Measurements from ENCODE around the gene PLD3.
"Not testable (repeated sequence)": the region's sequence is repeated elsewhere in the genome, so short reads cannot be mapped to it uniquely, and the experiment has no call there.

The PLD3 gene

DNA sequence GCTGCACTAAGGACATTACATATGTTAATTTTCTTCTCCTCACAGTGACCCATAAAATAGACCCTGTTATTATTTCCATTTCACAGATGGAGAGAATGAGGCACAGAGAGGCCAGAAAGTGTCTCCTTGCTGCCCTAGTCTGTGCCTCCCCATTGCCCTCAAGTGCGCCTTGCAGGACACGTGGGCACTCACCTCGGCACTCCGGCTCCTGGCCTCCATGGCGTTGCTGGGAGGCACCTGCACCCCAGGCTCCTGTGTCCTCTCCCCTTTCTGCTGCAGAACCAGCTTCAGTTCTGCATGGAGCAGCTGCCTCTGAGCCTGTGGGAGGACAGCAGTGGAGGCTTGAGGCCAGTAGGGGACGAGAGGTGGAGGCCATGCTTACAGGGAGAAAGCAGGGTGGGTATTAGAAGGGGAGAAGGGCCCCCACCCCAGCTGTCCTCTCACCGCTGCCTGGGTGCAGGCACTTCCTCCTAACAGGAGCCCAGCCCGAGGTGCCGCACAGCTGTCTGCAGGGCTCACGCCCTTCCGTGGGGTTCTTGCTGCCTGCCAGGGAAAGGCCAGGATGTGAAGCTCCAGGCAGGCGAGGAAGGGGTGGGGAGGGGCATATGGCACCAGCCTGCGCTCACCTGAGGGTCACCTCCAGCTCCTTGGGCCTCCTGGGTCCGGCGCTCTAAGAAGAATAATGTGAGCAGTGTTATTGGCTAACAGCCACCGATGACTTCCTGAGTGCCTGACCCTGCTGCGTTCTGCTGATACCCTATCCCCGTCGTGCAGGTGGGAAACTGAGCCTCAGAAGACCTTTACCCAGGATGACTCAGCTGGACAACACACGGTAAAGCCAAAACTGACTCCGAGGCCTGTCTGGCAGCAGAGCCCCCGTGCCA, 59.5 kb downstream of the PLD3 start:
- H3K27ac ChIP-seq = no peak overlapping the region
- TF ChIP-seq ZFX (IDR thresholded peaks at IDR 0.05; ENCODE audit: borderline replicate concordance) = no peak
- TF ChIP-seq, protein P1, sequence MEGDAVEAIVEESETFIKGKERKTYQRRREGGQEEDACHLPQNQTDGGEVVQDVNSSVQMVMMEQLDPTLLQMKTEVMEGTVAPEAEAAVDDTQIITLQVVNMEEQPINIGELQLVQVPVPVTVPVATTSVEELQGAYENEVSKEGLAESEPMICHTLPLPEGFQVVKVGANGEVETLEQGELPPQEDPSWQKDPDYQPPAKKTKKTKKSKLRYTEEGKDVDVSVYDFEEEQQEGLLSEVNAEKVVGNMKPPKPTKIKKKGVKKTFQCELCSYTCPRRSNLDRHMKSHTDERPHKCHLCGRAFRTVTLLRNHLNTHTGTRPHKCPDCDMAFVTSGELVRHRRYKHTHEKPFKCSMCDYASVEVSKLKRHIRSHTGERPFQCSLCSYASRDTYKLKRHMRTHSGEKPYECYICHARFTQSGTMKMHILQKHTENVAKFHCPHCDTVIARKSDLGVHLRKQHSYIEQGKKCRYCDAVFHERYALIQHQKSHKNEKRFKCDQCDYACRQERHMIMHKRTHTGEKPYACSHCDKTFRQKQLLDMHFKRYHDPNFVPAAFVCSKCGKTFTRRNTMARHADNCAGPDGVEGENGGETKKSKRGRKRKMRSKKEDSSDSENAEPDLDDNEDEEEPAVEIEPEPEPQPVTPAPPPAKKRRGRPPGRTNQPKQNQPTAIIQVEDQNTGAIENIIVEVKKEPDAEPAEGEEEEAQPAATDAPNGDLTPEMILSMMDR (IDR thresholded peaks at IDR 0.05) = no peak

DNA sequence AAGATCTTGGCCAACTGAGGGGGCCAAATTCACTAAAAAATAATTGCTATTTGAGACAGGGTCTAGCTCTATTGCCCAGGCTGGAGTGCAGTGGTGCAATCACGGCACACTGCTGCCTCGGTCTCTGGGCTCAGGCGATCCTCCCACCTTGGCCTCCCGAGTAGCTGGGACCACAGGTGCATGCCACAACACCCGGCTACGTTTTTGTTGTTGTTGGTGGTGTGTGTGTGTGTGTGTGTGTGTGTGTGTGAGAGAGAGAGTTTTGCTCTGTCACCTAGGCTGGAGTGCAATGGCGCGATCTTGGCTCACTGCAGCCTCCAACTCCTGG, 60.1 kb downstream of the PLD3 start:
- not testable (repeated sequence) for H3K27ac ChIP-seq

DNA sequence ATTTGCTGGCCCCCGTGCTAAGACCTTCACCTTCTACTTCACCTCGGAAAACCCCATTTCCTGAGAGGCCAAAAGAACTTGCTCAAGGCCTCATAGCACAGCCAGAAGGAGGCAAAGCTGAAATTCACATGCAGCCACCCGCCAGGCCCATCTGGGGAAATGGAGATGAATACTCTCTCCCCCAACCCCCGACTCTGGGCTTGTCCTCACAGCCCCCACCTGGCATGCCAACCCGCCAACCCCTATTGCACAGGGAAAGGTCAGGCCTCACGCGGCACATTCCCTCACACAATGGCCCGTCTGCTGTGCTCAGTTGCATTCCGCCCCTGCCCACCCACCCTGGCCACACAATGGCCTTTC, 61.5 kb downstream of the PLD3 start:
- H3K27ac ChIP-seq = no peak overlapping the region
- TF ChIP-seq ZFX (IDR thresholded peaks at IDR 0.05; ENCODE audit: borderline replicate concordance) = no peak
- TF ChIP-seq, protein P1 (IDR thresholded peaks at IDR 0.05) = no peak

DNA sequence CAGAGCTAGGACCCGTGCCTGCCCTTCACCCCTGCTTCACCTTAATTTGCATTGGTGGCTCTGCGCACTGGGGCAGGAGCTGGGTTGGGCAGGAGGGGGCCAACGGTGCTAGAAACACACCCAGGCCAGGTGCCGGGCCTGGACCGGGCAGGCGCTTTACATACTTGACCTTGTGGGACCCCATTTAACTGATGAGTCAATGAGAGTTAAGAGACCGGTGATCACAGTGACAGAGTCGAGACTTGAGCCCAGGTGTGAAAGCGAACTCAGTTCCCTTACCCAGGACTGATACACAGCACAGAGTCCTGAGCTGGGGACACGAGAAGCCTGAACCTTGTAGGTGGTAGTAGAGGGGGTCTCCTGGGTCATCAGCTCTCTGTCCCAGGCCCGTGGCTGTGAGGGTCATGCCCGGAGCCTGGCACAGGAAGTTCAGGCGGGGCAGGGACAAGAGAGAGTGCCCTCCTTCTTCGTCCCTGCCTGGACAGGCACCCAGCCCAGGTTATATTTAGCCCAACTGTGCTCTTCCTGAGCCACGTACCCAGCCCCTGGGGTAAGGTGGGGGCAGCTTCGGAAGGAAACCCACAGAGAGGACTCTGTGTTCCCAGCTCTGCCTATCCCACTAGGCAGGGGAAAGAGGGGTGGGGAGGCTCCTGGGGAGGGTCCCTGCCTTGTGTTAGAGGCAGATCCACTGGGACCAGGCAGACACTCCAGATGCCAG, 62.8 kb downstream of the PLD3 start:
- TF ChIP-seq ZFX (IDR thresholded peaks at IDR 0.05; ENCODE audit: borderline replicate concordance) = no peak
- TF ChIP-seq, protein P1 (IDR thresholded peaks at IDR 0.05) = no peak
- no peak overlapping the region for H3K27ac ChIP-seq

DNA sequence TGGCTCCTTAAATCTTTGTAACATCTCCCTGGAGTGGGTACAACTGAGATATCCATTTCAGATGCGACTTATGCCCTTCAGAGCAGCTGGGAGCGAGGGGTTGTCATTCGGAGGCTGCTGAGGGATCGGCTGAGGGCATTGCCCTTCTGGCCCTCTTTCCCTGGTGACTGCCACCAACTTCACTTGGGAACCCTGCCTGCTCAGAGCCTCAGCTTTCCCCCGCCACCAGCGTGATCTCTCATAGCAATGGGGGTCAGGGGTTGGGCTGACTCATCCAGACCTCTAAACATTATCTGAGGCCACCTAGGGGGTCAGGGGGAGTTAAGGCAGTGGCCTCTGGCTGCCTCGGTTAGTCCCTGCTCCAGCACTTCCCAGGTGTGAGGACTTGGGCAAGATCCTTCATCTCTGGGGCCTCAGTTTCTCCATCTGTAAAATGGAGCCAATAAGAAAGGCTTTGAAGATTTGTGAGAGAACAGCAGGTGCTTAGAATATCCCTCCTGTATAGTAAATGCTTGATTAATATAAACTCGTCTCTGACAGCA, 63.5 kb downstream of the PLD3 start:
- H3K27ac ChIP-seq = no peak overlapping the region
- no peak for TF ChIP-seq ZFX (IDR thresholded peaks at IDR 0.05; ENCODE audit: borderline replicate concordance)
- TF ChIP-seq, protein P1 (IDR thresholded peaks at IDR 0.05) = no peak

DNA sequence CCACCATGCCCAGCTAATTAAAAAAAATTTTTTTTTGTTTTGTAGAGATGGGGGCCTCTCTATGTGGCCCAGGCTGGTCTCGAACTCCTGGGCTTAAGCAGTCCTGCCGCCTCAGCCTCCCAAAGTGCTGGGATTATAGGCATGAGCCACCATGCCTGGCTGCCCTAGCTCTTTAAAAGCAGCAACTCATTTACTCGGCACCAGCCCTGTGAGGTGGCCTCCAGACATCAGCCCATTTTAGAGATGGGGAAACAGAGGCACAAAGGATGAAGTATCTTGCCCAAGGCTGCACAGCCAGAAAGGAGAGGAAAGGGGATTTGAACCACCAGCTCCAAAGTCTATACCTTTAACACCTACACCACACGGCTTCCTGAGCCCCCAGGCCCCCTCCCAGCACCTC, 64.4 kb downstream of the PLD3 start:
- H3K27ac ChIP-seq = no peak overlapping the region
- TF ChIP-seq, protein P1 (IDR thresholded peaks at IDR 0.05) = no peak
- no peak for TF ChIP-seq ZFX (IDR thresholded peaks at IDR 0.05; ENCODE audit: borderline replicate concordance)

DNA sequence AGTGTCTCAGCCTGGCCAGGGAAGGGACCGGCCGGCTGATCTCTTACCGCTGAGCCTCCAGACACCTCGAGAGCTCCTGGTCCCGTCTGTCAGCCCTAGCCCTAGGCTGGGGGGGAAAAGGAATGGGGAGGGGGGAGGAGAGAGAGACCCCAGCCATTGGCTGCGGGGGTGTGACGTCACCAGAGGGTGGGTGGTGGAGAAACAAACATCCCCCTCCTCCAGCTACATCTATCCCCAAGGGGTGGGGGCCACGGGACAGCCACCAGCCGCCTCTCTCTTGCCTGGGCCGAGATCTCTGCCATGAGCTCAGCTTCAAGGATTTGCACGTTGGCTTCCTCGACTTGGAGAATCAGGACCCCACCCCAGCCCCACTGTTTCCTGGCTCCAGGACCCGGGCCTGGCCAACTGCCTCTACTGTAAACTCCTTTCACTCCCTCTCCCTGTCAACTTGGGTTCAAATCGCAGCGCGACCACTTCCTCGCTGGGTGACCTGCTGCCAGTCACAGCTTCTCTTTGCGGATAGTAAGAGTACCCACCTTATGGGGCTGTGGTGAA, 64.9 kb downstream of the PLD3 start, which contains the start of gene PRX:
TSS of gene PRX (minus strand) at position 88 of the 555 bp plus-strand sequence. CDS start 5,446 bp downstream, outside the sequence.
- TF ChIP-seq, protein P1 (IDR thresholded peaks at IDR 0.05) = no peak
- no peak for TF ChIP-seq ZFX (IDR thresholded peaks at IDR 0.05; ENCODE audit: borderline replicate concordance)

More for the DNA sequence above, 64.9 kb downstream of the PLD3 start, which contains the start of gene PRX:
- no peak within 1 kb of the TSS for H3K27ac ChIP-seq

Measured in 22Rv1 (cell line).